Skeletal muscle tissue (tissue), 4 donors: ENCODE data around the gene ARHGAP18. TPM values are rescaled to one million over a fixed set of nuclear protein-coding genes. Genes with fewer than 3 reads are reported as not detected.

ENCODE experiments used
- H3K27ac ChIP-seq: one replicate; pipeline ENCODE4 v1.7.0; 2013; ENCODE audit warnings: mild to moderate bottlenecking, low read depth, low read length, inconsistent platforms
- H3K27me3 ChIP-seq, 3 donors: one replicate each; pipeline ENCODE4 v1.7.0; 2013; ENCODE audit warnings: low read length in 3 of 3; ENCODE audit not compliant: control insufficient read depth in 3 of 3, insufficient read depth in 3 of 3
- H3K36me3 ChIP-seq, 3 donors: one replicate each; pipeline ENCODE4 v1.7.0; 2013; ENCODE audit warnings: low read length in 3 of 3; ENCODE audit not compliant: control insufficient read depth in 3 of 3, insufficient read depth in 3 of 3
- H3K4me1 ChIP-seq, 3 donors: one replicate each; pipeline ENCODE4 v1.7.0; 2013; ENCODE audit warnings: low read length in 3 of 3, mild to moderate bottlenecking in 3 of 3; ENCODE audit not compliant: control insufficient read depth in 3 of 3, insufficient read depth in 3 of 3
- H3K4me3 ChIP-seq, 3 donors: one replicate each; pipeline ENCODE4 v1.7.0; 2013; ENCODE audit warnings: low read length in 3 of 3
- H3K9ac ChIP-seq, 3 donors: one replicate each; pipeline ENCODE4 v1.7.0; 2013; ENCODE audit warnings: low read length in 3 of 3, mild to moderate bottlenecking in 3 of 3, moderate library complexity in 2 of 3, low read depth in 1 of 3
- H3K9me3 ChIP-seq, 3 donors: one replicate each; pipeline ENCODE4 v1.7.0; 2013; ENCODE audit warnings: low read length in 3 of 3; ENCODE audit not compliant: control insufficient read depth in 3 of 3
- total RNA-seq: library from RNA; depleted of rRNA; stranded (reverse); fragments of >200 nt; gene quantifications from one replicate; pipeline ENCODE4 v1.2.3, GENCODE V29; 2014
- donor health status: Osteomylitis.

ARHGAP18 gene
- 12.5 TPM for total RNA-seq

- Histone ChIP-seq H3K4me1 (peaks cover 11 to 22% (median 19%) of the 10 kb centered on the region in 3 donors), H3K36me3 (peaks cover 0 to 4% (median 0%) of the 10 kb centered on the region in 3 donors), H3K9ac (peak within 1 kb of the TSS; percentile 78 to 92 (median 92)), H3K27ac (peak within 1 kb of the TSS; percentile 74), H3K27me3 (no peaks in the 10 kb centered on the region), H3K9me3 (no peaks in the 10 kb centered on the region), H3K4me3 (peak within 1 kb of the TSS; percentile 85 to 94 (median 91))
Measured at GRCh38 chr6:129709769-129710449, at the start of gene ARHGAP18. Gene ARHGAP18, minus strand, starts transcription at chr6:129710177. Its CDS starts 41 bp downstream, at chr6:129710136.

GRCh38 chr6:129755787-129756186 is 45.8 kb upstream of the ARHGAP18 start:
- H3K9me3 ChIP-seq: no peaks in the 10 kb centered on the region
- no peaks in the 10 kb centered on the region for H3K4me1 ChIP-seq
- H3K4me3 ChIP-seq: no peak overlapping the region
- no peak overlapping the region for H3K27ac ChIP-seq
- no peaks in the 10 kb centered on the region for H3K36me3 ChIP-seq
- H3K9ac ChIP-seq: no peak overlapping the region
- H3K27me3 ChIP-seq: no peaks in the 10 kb centered on the region

- Histone ChIP-seq H3K36me3 (no peaks in the 10 kb centered on the region), H3K9me3 (no peaks in the 10 kb centered on the region), H3K27ac (no peak overlapping the region), H3K4me3 (no peak overlapping the region), H3K9ac (no peak overlapping the region), H3K27me3 (no peaks in the 10 kb centered on the region), H3K4me1 (peaks cover 0 to 5% (median 0%) of the 10 kb centered on the region in 3 donors)
Measured at GRCh38 chr6:129754750-129755149, 44.8 kb upstream of the ARHGAP18 start.

- H3K9me3 ChIP-seq: no peaks in the 10 kb centered on the region
- no peak overlapping the region for H3K4me3 ChIP-seq
- no peak overlapping the region for H3K9ac ChIP-seq
- no peaks in the 10 kb centered on the region for H3K27me3 ChIP-seq
- H3K4me1 ChIP-seq: peaks cover 0 to 13% (median 8%) of the 10 kb centered on the region in 3 donors
- no peak overlapping the region for H3K27ac ChIP-seq
- no peaks in the 10 kb centered on the region for H3K36me3 ChIP-seq
Measured at GRCh38 chr6:129753422-129753821, 43.4 kb upstream of the ARHGAP18 start.

GRCh38 chr6:129751384-129751783 is 41.4 kb upstream of the ARHGAP18 start:
- H3K4me3 ChIP-seq: no peak overlapping the region
- no peak overlapping the region for H3K9ac ChIP-seq
- no peaks in the 10 kb centered on the region for H3K9me3 ChIP-seq
- H3K4me1 ChIP-seq: peaks cover 0 to 17% (median 11%) of the 10 kb centered on the region in 3 donors
- H3K27me3 ChIP-seq: no peaks in the 10 kb centered on the region
- H3K27ac ChIP-seq: no peak overlapping the region
- H3K36me3 ChIP-seq: no peaks in the 10 kb centered on the region

GRCh38 chr6:129750360-129750759 is 40.4 kb upstream of the ARHGAP18 start:
- Histone ChIP-seq H3K4me1 (peaks cover 0 to 17% (median 11%) of the 10 kb centered on the region in 3 donors), H3K27me3 (no peaks in the 10 kb centered on the region), H3K36me3 (no peaks in the 10 kb centered on the region), H3K4me3 (no peak overlapping the region), H3K9ac (no peak overlapping the region), H3K9me3 (no peaks in the 10 kb centered on the region), H3K27ac (no peak overlapping the region)

- no peak overlapping the region for H3K4me3 ChIP-seq
- H3K9me3 ChIP-seq: no peaks in the 10 kb centered on the region
- no peaks in the 10 kb centered on the region for H3K27me3 ChIP-seq
- peak overlapping the region; percentile 45 for H3K27ac ChIP-seq
- no peak overlapping the region for H3K9ac ChIP-seq
- H3K4me1 ChIP-seq: peaks cover 0 to 17% (median 13%) of the 10 kb centered on the region in 3 donors
- H3K36me3 ChIP-seq: no peaks in the 10 kb centered on the region
Measured at GRCh38 chr6:129749749-129750120, 39.8 kb upstream of the ARHGAP18 start.

GRCh38 chr6:129748901-129749748 is 39.1 kb upstream of the ARHGAP18 start:
- H3K27me3 ChIP-seq: no peaks in the 10 kb centered on the region
- H3K4me3 ChIP-seq: no peak overlapping the region
- peak overlapping the region; percentile 45 for H3K27ac ChIP-seq
- no peaks in the 10 kb centered on the region for H3K9me3 ChIP-seq
- H3K36me3 ChIP-seq: no peaks in the 10 kb centered on the region
- no peak overlapping the region for H3K9ac ChIP-seq
- peaks cover 0 to 17% (median 17%) of the 10 kb centered on the region in 3 donors for H3K4me1 ChIP-seq

GRCh38 chr6:129748212-129748900 is 38.4 kb upstream of the ARHGAP18 start:
- H3K4me3 ChIP-seq: no peak overlapping the region
- H3K27ac ChIP-seq: peak overlapping the region; percentile 45
- H3K27me3 ChIP-seq: no peaks in the 10 kb centered on the region
- H3K36me3 ChIP-seq: no peaks in the 10 kb centered on the region
- no peaks in the 10 kb centered on the region for H3K9me3 ChIP-seq
- H3K9ac ChIP-seq: no peak overlapping the region
- peaks cover 0 to 17% (median 17%) of the 10 kb centered on the region in 3 donors for H3K4me1 ChIP-seq
